Cerebellar nuclear complex (tissue), 1 donor: ENCODE measurements around the gene COL6A2.
"Not testable (repeated sequence)": the region's sequence is repeated elsewhere in the genome, so short reads cannot be mapped to it uniquely, and the experiment has no call there.

Source experiments
- DNase-seq, 2 experiments: peaks; one replicate each; lab custom pipeline; 2025; lab: John Stamatoyannopoulos, UW

Gene COL6A2

DNA sequence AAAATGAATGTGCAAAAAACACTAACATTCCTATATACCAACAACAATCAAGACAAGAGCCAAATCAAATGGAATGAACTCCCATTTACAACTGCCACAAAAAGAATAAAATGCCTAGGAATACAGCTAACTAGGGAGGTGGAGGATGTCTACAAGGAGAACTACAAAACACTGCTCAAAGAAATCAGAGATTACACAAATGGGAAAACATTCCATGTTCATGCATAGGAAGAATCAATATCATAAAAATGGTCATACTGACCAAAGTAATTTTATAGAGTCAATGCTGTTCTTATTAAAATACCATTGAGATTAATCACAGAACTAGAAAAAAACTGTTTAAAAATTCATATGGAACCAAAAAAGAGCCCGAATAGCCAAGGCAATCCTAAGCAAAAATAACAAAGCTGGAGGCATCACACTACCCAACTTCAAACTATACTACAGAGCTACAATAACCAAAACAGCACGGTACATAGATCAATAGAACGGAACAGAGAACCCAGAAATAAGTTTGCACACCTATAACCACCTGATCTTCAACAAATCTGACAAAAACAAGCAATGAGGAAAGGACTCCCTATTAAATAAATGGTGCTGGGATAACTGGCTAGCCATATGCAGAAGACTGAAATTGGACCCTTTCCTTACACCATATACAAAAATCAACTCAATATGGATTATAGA, 78.7 kb downstream of the COL6A2 start:
- DNase-seq, result not testable (repeated sequence)

- no peak for DNase-seq
Observed at GRCh38 chr21:46178961-46179360, 81.0 kb downstream of the COL6A2 start.
